H1 (cell line): ENCODE results near the gene OR2B2. TPM values are rescaled to one million over a fixed set of nuclear protein-coding genes. Genes with fewer than 3 reads are reported as not detected.

Experiments
- CTCF ChIA-PET: fragments of 300-600 bp; sonication (Branson Sonifier 250); formaldehyde crosslinking; loops from one replicate; lab custom pipeline; 2021; ENCODE audit not compliant: partially characterized antibody; lab: Charles Lee
- POLR2A ChIA-PET: fragments of 300-600 bp; sonication (Branson Sonifier 250); formaldehyde crosslinking; loops from one replicate; lab custom pipeline; 2021; ENCODE audit warnings: inconsistent platforms; ENCODE audit not compliant: partially characterized antibody; lab: Charles Lee
- DNase-seq, 2 experiments: peaks; one replicate each; pipeline versions ENCODE4 v3.0.0 to v3.0.0-alpha.2; 2010 to 2022; ENCODE audit warnings: low spot score in 2 of 2, low read depth in 1 of 2, mixed read lengths in 1 of 2
- FAIRE-seq: peaks from 2 replicates; lab custom pipeline; 2011; peaks lifted over from hg19 to GRCh38; lab: Jason Lieb, UNC
- H2AFZ ChIP-seq: 2 replicates; pipeline ENCODE4 v1.8.1; 2012; ENCODE audit warnings: low read length, inconsistent platforms
- H2AK5ac ChIP-seq: 2 replicates; pipeline ENCODE4 v1.6.1; 2013; ENCODE audit warnings: low read depth, low read length
- H2BK120ac ChIP-seq: replicated peaks from 2 replicates; pipeline ENCODE3; 2013; ENCODE audit warnings: low read depth, low read length, inconsistent platforms
- H2BK12ac ChIP-seq: 2 replicates; pipeline ENCODE4 v1.6.1; 2013; ENCODE audit warnings: low read depth, low read length
- H2BK15ac ChIP-seq: 2 replicates; pipeline ENCODE4 v1.6.1; 2013; ENCODE audit warnings: low read length
- H2BK20ac ChIP-seq: 2 replicates; pipeline ENCODE4 v1.6.1; 2013; ENCODE audit warnings: low read length
- H2BK5ac ChIP-seq: 2 replicates; pipeline ENCODE4 v1.6.1; 2013; ENCODE audit warnings: low read depth, low read length
- H3K14ac ChIP-seq: 2 replicates; pipeline ENCODE4 v1.6.1; 2013; ENCODE audit warnings: inconsistent platforms; ENCODE audit not compliant: insufficient read length
- H3K18ac ChIP-seq: 2 replicates; pipeline ENCODE4 v1.6.1; 2013; ENCODE audit warnings: low read length; ENCODE audit errors: extremely low read depth
- H3K23ac ChIP-seq: 2 replicates; pipeline ENCODE4 v1.6.1; 2013; ENCODE audit warnings: inconsistent platforms; ENCODE audit not compliant: insufficient read length
- H3K23me2 ChIP-seq: 2 replicates; pipeline ENCODE4 v1.6.1; 2013; ENCODE audit warnings: low read depth, low read length
- H3K27ac ChIP-seq: 2 replicates; pipeline ENCODE4 v1.6.1; 2011; ENCODE audit warnings: low read depth, low read length, inconsistent platforms
- H3K27me3 ChIP-seq, 4 experiments: replicated peaks in 1 of 4; 1 replicate in 1 of 4; 2 replicates in 3 of 4; pipeline versions ENCODE4 v1.6.1 to v1.8.1; 2011 to 2013; ENCODE audit warnings: low read length in 3 of 4, mild to moderate bottlenecking in 3 of 4, inconsistent platforms in 2 of 4, mixed read lengths in 2 of 4, moderate library complexity in 1 of 4; ENCODE audit not compliant: control insufficient read depth in 3 of 4, insufficient read depth in 3 of 4; ENCODE audit errors: extremely low read depth in 1 of 4
- H3K36me3 ChIP-seq, 4 experiments: 2 replicates each; pipeline versions ENCODE4 v1.6.1 to v1.8.1; 2011 to 2013; ENCODE audit warnings: mild to moderate bottlenecking in 4 of 4, low read length in 3 of 4, moderate library complexity in 2 of 4, control low read depth in 1 of 4, inconsistent platforms in 1 of 4; ENCODE audit not compliant: insufficient read depth in 4 of 4, control insufficient read depth in 2 of 4
- H3K4ac ChIP-seq: replicated peaks from 2 replicates; pipeline ENCODE3; 2013; ENCODE audit warnings: low read length, low read depth, mixed read lengths, inconsistent platforms; ENCODE audit not compliant: insufficient read length
- H3K4me1 ChIP-seq, 4 experiments: replicated peaks in 1 of 4; 1 replicate in 1 of 4; 2 replicates in 3 of 4; pipeline versions ENCODE4 v1.6.1 to v1.8.1; 2011 to 2013; ENCODE audit warnings: low read length in 3 of 4, inconsistent platforms in 2 of 4, mixed read lengths in 1 of 4; ENCODE audit not compliant: insufficient read depth in 4 of 4, control insufficient read depth in 3 of 4
- H3K4me2 ChIP-seq, 2 experiments: 2 replicates each; pipeline versions ENCODE4 v1.6.1 to v1.8.1; 2011 to 2013; ENCODE audit warnings: low read depth in 2 of 2, low read length in 2 of 2, control low read depth in 1 of 2, inconsistent platforms in 1 of 2, mild to moderate bottlenecking in 1 of 2; ENCODE audit not compliant: insufficient read depth in 1 of 2
- H3K4me3 ChIP-seq, 4 experiments: fragments of 200-600, 300-600 bp in 1 of 4; sonication (generic), shearing (Covaris generic), sonication (Bioruptor Twin) in 1 of 4; 2 replicates each; pipeline versions ENCODE4 v1.5.1 to v1.8.1; 2011 to 2016; ENCODE audit warnings: low read length in 4 of 4, low read depth in 3 of 4, control low read depth in 2 of 4, inconsistent platforms in 2 of 4, mild to moderate bottlenecking in 2 of 4, mixed read lengths in 1 of 4, moderate library complexity in 1 of 4; ENCODE audit not compliant: insufficient read depth in 2 of 4; ENCODE audit errors: extremely low read depth in 1 of 4
- H3K56ac ChIP-seq: replicated peaks from 2 replicates; pipeline ENCODE3; 2013; ENCODE audit warnings: low read depth, mild to moderate bottlenecking, mixed read lengths, low read length, inconsistent platforms; ENCODE audit not compliant: insufficient read length
- H3K79me1 ChIP-seq: 2 replicates; pipeline ENCODE4 v1.6.1; 2013; ENCODE audit warnings: low read depth, low read length, control low read depth
- H3K79me2 ChIP-seq, 2 experiments: 2 replicates each; pipeline versions ENCODE4 v1.6.1 to v1.8.1; 2012 to 2013; ENCODE audit warnings: low read length in 2 of 2, mild to moderate bottlenecking in 2 of 2, inconsistent platforms in 1 of 2; ENCODE audit not compliant: insufficient read depth in 2 of 2, control insufficient read depth in 1 of 2
- H3K9ac ChIP-seq, 4 experiments: replicated peaks in 1 of 4; 1 replicate in 1 of 4; 2 replicates in 3 of 4; pipeline versions ENCODE4 v1.6.1 to v1.8.1; 2011 to 2013; ENCODE audit warnings: low read depth in 3 of 4, low read length in 3 of 4, control low read depth in 2 of 4, mild to moderate bottlenecking in 2 of 4, moderate library complexity in 2 of 4, inconsistent platforms in 1 of 4; ENCODE audit errors: extremely low read depth in 1 of 4
- H3K9me3 ChIP-seq, 2 experiments: 2 replicates each; pipeline versions ENCODE4 v1.6.1 to v1.8.1; 2012 to 2013; ENCODE audit warnings: mild to moderate bottlenecking in 2 of 2, moderate library complexity in 2 of 2, control low read depth in 1 of 2, inconsistent platforms in 1 of 2, low read depth in 1 of 2, low read length in 1 of 2, mixed read lengths in 1 of 2; ENCODE audit not compliant: insufficient read depth in 2 of 2
- H4K20me1 ChIP-seq, 2 experiments: replicated peaks in 1 of 2; 2 replicates each; pipeline versions ENCODE3 to v1.8.1; 2011 to 2013; ENCODE audit warnings: inconsistent platforms in 2 of 2, low read length in 2 of 2, mild to moderate bottlenecking in 1 of 2; ENCODE audit not compliant: insufficient read depth in 2 of 2, control insufficient read depth in 1 of 2
- H4K5ac ChIP-seq: 2 replicates; pipeline ENCODE4 v1.6.1; 2013; ENCODE audit warnings: low read length, low read depth, mixed read lengths, inconsistent platforms; ENCODE audit not compliant: insufficient read length
- H4K8ac ChIP-seq: 2 replicates; pipeline ENCODE4 v1.8.0; 2013; ENCODE audit warnings: mild to moderate bottlenecking, moderate library complexity, low read length, inconsistent platforms; ENCODE audit not compliant: insufficient read depth; ENCODE audit errors: extremely low read depth
- H4K91ac ChIP-seq: replicated peaks from 2 replicates; pipeline ENCODE3; 2013; ENCODE audit warnings: low read length, mixed read lengths, inconsistent platforms; ENCODE audit not compliant: insufficient read length
- CHD1 ChIP-seq: IDR thresholded peaks from 2 replicates; pipeline ENCODE4 v1.6.1; 2012; ENCODE audit warnings: low read depth, low read length, improper control_type of control experiment
- CHD2 ChIP-seq: IDR thresholded peaks from 2 replicates; pipeline ENCODE4 v1.6.1; 2012; ENCODE audit warnings: low read length, improper control_type of control experiment
- SP1 ChIP-seq: IDR thresholded peaks from 2 replicates; pipeline ENCODE4 v1.6.1; 2011; ENCODE audit warnings: low read depth, low read length
- TAF1 ChIP-seq: IDR thresholded peaks from 2 replicates; pipeline ENCODE4 v1.6.1; 2011; ENCODE audit warnings: mild to moderate bottlenecking, low read depth, low read length
- ZNF274 ChIP-seq: IDR thresholded peaks from 2 replicates; pipeline ENCODE4 v1.7.0; 2012; ENCODE audit warnings: low read length, borderline replicate concordance; ENCODE audit errors: extremely low read depth
- WGBS, 2 experiments: shearing (Covaris generic) in 1 of 2; methylation state at CpG; one replicate each; pipeline versions ENCODE4 v1.1.6 to v1.1.7; 2013 to 2015; ENCODE audit warnings: low lambda C conversion rate in 2 of 2, mixed read lengths in 2 of 2, inconsistent platforms in 1 of 2, low coverage in 1 of 2, missing lambda C conversion rate in 1 of 2; ENCODE audit not compliant: insufficient replicate concordance in 2 of 2, insufficient coverage in 1 of 2, insufficient read length in 1 of 2; ENCODE audit errors: extremely low coverage in 1 of 2, missing lambda C conversion rate in 1 of 2; 5-methylcytosine and 5-hydroxymethylcytosine counted together
- polyA plus RNA-seq, 7 experiments: library from polyadenylated mRNA; depleted of rRNA in 3 of 7; stranded (reverse) in 5 of 7; unstranded in 2 of 7; fragments of >200 nt in 5 of 7; fragments of 200-250 nt in 2 of 7; gene quantifications; 1 replicate in 5 of 7; 2 replicates in 1 of 7; 4 replicates in 1 of 7; pipeline versions ENCODE4 v1.2.1 to v1.2.3, GENCODE V29; 2011 to 2013; ENCODE audit warnings: missing spikeins in 2 of 7, mixed read lengths in 2 of 7
- total RNA-seq: library from RNA; stranded (reverse); fragmentation: NEBNext Ultra II Directional; extraction: Animal tissue kit (Norgen Biotek cat#: 25700); gene quantifications from 2 replicates; pipeline ENCODE4 v1.2.1, GENCODE V29; 2021

Gene OR2B2
- total and polyA plus RNA-seq, 2 of the 8 experiments (the other 6 are each of a cell fraction or from before 2014, with no cell fraction given): not detected

- FAIRE-seq (no peak), DNase-seq (peak in 1 of 2 experiments; percentile 45)
- Histone ChIP-seq H3K79me2 (no peaks in the 10 kb centered on the region), H2BK15ac (peak overlapping the region; percentile 84; the same call in 1 of the 2 replicates), H3K9me3 (peaks cover 0 to 11% of the 10 kb centered on the region in 2 experiments; a peak in 1 of 4 replicates), H3K4me3 (no peak overlapping the region; a peak in 1 of 8 replicates), H3K56ac (no peak overlapping the region), H2BK20ac (peak overlapping the region; percentile 80), H2BK5ac (peak overlapping the region; percentile 84), H3K4ac (no peak overlapping the region), H4K5ac (no peak overlapping the region), H2BK12ac (peak overlapping the region; percentile 93), H3K14ac (no peak overlapping the region), H4K8ac (no peak overlapping the region), H3K36me3 (no peaks in the 10 kb centered on the region), H4K91ac (peak overlapping the region; percentile 36), H3K27ac (peak overlapping the region; percentile 59; the same call in 1 of the 2 replicates), H2AK5ac (peak overlapping the region; percentile 93; the same call in 1 of the 2 replicates), H3K18ac (peak overlapping the region; percentile 68), H3K9ac (no peak overlapping the region), H3K23me2 (peaks cover 4% of the 10 kb centered on the region), H2AFZ (no peak overlapping the region), H3K23ac (no peak overlapping the region), H2BK120ac (peak overlapping the region; percentile 62), H3K4me2 (no peak overlapping the region; a peak in 1 of 4 replicates), H4K20me1 (no peaks in the 10 kb centered on the region), H3K27me3 (no peaks in the 10 kb centered on the region), H3K79me1 (no peaks in the 10 kb centered on the region), H3K4me1 (peaks cover 0 to 5% (median 1%) of the 10 kb centered on the region in 4 experiments; a peak in 2 of 7 replicates)
- WGBS, 2 experiments: 98% methylated on average over 39 of the region's 51 CpGs; no CpG with 5 or more reads in 1 of the 2 experiments
- POLR2A ChIA-PET: interaction anchor here (0.7 to 40.3 kb wide), 32 partner anchors 6 to 1837 kb away, joined by 3 to 3039 read pairs (median 36); a partner anchor contains a TSS
- CTCF ChIA-PET: interaction anchor here (0.7 to 3.2 kb wide), 4 partner anchors 10 to 31 kb away, joined by 3 to 19 read pairs (median 6); a partner anchor contains a TSS
- no peak for TF ChIP-seq TAF1
- TF ChIP-seq CHD2: no peak
- TF ChIP-seq ZNF274: no peak
- TF ChIP-seq SP1: no peak
- TF ChIP-seq CHD1: no peak
Measured at GRCh38 chr6:27863962-27864905, 48.0 kb downstream of the OR2B2 start.
